Stimulated activated effector memory CD8-positive, alpha-beta T cell treated with anti-CD3 and anti-CD28 coated beads, Interleukin-12 subunit alpha, Interleukin-12 subunit beta, amount 100 ng/mL, for 72 hours (primary cell): ENCODE data around the gene PCDHA11.
"Not testable (repeated sequence)": the region's sequence is repeated elsewhere in the genome, so short reads cannot be mapped to it uniquely, and the experiment has no call there.

Source experiments
- ATAC-seq: fragments of 150-1000 bp; cut with Tn5 transposase; 2 replicates; pipeline ENCODE4 v1.10.0; 2021
- DNase-seq, 2 donors: peaks; one replicate each; pipeline ENCODE4 v3.0.0; 2021 to 2022; ENCODE audit warnings: low spot score in 2 of 2
- H3K27ac Mint-ChIP-seq: one replicate; pipeline ENCODE4 v1.8.0; 2022; ENCODE audit warnings: mild to moderate bottlenecking, mixed read lengths
- H3K36me3 Mint-ChIP-seq: one replicate; pipeline ENCODE4 v1.8.0; 2022; ENCODE audit warnings: mild to moderate bottlenecking, mixed read lengths
- H3K4me1 Mint-ChIP-seq: one replicate; pipeline ENCODE4 v1.8.0; 2022; ENCODE audit warnings: mixed read lengths
- H3K4me3 Mint-ChIP-seq: one replicate; pipeline ENCODE4 v1.8.0; 2022; ENCODE audit warnings: mild to moderate bottlenecking, mixed read lengths
- H3K9me3 Mint-ChIP-seq: one replicate; pipeline ENCODE4 v1.8.0; 2022; ENCODE audit warnings: mixed read lengths

Gene PCDHA11

DNA sequence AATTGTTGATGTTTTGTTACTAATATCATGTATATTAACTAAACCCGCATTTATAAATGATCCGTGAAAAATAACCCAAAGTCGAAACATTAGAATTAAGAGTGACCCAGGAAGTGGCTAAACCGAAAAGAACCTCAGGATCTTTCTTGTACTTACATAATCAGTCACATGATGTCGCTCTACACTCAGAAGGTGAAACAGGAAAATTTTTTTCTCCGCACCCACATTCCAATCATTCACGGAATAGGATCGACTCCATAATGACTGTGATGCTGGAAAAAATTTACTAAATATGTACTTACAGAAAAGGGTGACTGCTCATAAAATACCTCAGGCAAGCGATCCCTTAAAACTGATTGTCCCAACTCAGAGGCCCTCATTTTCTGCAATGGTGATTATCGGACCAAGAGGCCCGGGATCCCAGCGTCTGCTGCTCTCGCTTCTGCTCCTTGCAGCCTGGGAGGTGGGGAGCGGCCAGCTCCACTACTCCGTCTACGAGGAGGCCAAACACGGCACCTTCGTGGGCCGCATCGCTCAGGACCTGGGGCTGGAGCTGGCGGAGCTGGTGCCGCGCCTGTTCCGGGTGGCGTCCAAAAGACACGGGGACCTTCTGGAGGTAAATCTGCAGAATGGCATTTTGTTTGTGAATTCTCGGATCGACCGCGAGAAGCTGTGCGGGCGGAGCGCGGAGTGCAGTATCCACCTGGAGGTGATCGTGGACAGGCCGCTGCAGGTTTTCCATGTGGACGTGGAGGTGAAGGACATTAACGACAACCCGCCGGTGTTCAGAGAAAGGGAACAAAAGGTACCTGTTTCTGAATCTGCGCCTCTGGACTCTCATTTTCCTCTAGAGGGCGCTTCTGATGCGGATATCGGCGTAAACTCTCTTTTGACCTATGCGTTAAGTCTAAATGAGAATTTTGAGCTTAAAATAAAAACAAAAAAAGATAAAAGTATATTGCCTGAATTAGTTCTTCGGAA is 6.6 kb downstream of the PCDHA11 start, which contains the start of gene PCDHA12:
Gene PCDHA12 (plus strand): TSS at position 224 of the 981 bp plus-strand sequence. CDS start 165 bp downstream, at position 389.
- DNase-seq (no peak), ATAC-seq (no peak)
- Mint-ChIP-seq H3K27ac (no peak within 1 kb of the TSS), H3K9me3 (peaks cover 5% of the 10 kb centered on the region), H3K36me3 (no peaks in the 10 kb centered on the region), H3K4me3 (no peak within 1 kb of the TSS), H3K4me1 (no peaks in the 10 kb centered on the region)

- ATAC-seq, H3K4me3 Mint-ChIP-seq, H3K36me3 Mint-ChIP-seq, DNase-seq, H3K27ac Mint-ChIP-seq, H3K4me1 Mint-ChIP-seq, H3K9me3 Mint-ChIP-seq: not testable (repeated sequence)
These were observed 7.9 kb downstream of the PCDHA11 start for GRCh38 chr5:140876541-140877261.

DNA sequence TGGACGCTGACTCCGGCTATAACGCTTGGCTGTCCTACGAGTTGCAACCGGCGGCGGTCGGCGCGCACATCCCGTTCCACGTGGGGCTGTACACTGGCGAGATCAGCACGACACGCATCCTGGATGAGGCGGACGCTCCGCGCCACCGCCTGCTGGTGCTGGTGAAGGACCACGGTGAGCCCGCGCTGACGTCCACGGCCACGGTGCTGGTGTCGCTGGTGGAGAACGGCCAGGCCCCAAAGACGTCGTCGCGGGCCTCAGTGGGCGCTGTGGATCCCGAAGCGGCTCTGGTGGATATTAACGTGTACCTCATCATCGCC is 8.5 kb downstream of the PCDHA11 start:
- H3K36me3 Mint-ChIP-seq: no peaks in the 10 kb centered on the region
- H3K9me3 Mint-ChIP-seq: peaks cover 8% of the 10 kb centered on the region
- H3K4me3 Mint-ChIP-seq: no peak overlapping the region
- no peak overlapping the region for H3K27ac Mint-ChIP-seq
- no peaks in the 10 kb centered on the region for H3K4me1 Mint-ChIP-seq
- DNase-seq (no peak), ATAC-seq (no peak)

GRCh38 chr5:140881889-140882590 is 13.3 kb downstream of the PCDHA11 start, which contains the start of gene PCDHA13:
Gene PCDHA13, plus strand, starts transcription at chr5:140882124. Its CDS starts 145 bp downstream, at chr5:140882269.
- no peaks in the 10 kb centered on the region for H3K4me1 Mint-ChIP-seq
- peaks cover 8% of the 10 kb centered on the region for H3K9me3 Mint-ChIP-seq

DNA sequence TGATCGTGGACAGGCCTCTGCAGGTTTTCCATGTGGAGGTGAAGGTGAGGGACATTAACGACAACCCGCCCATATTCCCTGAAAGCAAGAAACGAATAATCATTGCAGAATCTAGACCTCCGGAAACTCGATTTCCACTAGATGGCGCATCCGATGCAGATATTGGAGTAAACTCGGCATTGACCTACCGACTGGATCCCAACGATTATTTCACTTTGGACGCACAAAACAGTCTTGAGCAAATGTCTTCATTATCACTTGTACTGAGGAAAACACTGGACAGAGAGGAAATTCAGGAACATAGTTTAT is 13.8 kb downstream of the PCDHA11 start:
- ATAC-seq: no peak
- DNase-seq: no peak
- Mint-ChIP-seq H3K36me3 (no peaks in the 10 kb centered on the region), H3K4me3 (no peak overlapping the region), H3K4me1 (no peaks in the 10 kb centered on the region), H3K27ac (no peak overlapping the region), H3K9me3 (peaks cover 10% of the 10 kb centered on the region)

More at GRCh38 chr5:140881889-140882590, 13.3 kb downstream of the PCDHA11 start, which contains the start of gene PCDHA13:
- H3K4me3 Mint-ChIP-seq: no peak within 1 kb of the TSS
- DNase-seq (no peak), ATAC-seq (no peak)
- no peak within 1 kb of the TSS for H3K27ac Mint-ChIP-seq
- no peaks in the 10 kb centered on the region for H3K36me3 Mint-ChIP-seq

DNA sequence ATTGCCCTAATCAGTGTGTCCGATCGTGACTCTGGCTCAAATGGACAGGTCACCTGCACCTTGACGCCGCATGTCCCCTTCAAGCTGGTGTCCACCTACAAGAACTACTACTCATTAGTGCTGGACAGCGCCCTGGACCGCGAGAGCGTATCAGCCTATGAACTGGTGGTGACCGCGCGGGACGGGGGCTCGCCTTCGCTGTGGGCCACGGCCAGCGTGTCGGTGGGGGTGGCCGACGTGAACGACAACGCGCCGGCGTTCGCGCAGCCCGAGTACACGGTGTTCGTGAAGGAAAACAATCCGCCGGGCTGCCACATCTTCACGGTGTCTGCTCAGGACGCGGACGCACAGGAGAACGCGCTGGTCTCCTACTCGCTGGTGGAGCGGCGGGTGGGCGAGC is 14.6 kb downstream of the PCDHA11 start:
- H3K9me3 Mint-ChIP-seq: peaks cover 10% of the 10 kb centered on the region
- H3K4me1 Mint-ChIP-seq: no peaks in the 10 kb centered on the region
- H3K36me3 Mint-ChIP-seq: no peaks in the 10 kb centered on the region
- DNase-seq (no peak), ATAC-seq (no peak)
- H3K27ac Mint-ChIP-seq: no peak overlapping the region
- H3K4me3 Mint-ChIP-seq: no peak overlapping the region

DNA sequence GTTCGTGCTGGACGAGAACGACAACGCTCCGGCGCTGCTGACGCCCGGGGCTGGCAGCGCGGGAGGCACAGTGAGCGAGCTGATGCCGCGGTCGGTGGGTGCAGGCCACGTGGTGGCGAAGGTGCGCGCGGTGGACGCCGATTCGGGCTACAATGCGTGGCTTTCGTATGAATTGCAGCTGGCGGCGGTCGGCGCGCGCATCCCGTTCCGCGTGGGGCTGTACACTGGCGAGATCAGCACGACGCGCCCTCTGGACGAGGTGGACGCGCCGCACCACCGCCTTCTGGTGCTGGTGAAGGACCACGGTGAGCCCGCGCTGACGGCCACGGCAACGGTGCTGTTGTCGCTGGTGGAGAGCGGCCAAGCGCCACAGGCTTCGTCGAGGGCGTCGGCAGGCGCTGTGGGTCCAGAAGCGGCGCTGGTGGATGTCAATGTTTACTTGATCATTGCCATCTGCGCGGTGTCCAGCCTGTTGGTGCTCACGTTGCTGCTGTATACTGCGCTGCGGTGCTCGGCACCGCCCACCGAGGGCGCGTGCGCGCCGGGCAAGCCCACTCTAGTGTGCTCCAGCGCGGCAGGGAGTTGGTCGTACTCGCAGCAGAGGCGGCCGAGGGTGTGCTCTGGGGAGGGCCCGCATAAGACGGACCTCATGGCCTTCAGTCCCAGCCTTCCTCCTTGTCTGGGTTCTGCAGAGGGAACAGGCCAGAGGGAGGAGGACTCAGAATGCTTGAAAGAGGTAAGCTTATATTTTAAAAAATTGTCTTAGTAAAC is 15.4 kb downstream of the PCDHA11 start:
- H3K27ac Mint-ChIP-seq: no peak overlapping the region
- H3K4me1 Mint-ChIP-seq: no peaks in the 10 kb centered on the region
- DNase-seq (no peak), ATAC-seq (no peak)
- H3K36me3 Mint-ChIP-seq: no peaks in the 10 kb centered on the region
- peaks cover 6% of the 10 kb centered on the region for H3K9me3 Mint-ChIP-seq
- H3K4me3 Mint-ChIP-seq: no peak overlapping the region

GRCh38 chr5:140916325-140916724 is 47.6 kb downstream of the PCDHA11 start:
- H3K4me1 Mint-ChIP-seq: no peaks in the 10 kb centered on the region
- H3K27ac Mint-ChIP-seq: no peak overlapping the region
- H3K4me3 Mint-ChIP-seq: no peak overlapping the region
- H3K9me3 Mint-ChIP-seq: peaks cover 5% of the 10 kb centered on the region
- DNase-seq (no peak), ATAC-seq (peak; percentile 26)
- H3K36me3 Mint-ChIP-seq: no peaks in the 10 kb centered on the region
